ENCODE measurements around the gene ANKS6.

The ANKS6 gene

GRCh38 chr9:98728500-98728899 is 67.9 kb downstream of the ANKS6 start:
- no peak for DNase-seq

GRCh38 chr9:98727428-98727827 is 68.9 kb downstream of the ANKS6 start:
- DNase-seq, result no peak

- DNase-seq, result no peak
Measured at GRCh38 chr9:98726735-98727134, 69.6 kb downstream of the ANKS6 start.

- no peak for DNase-seq
Measured at GRCh38 chr9:98724810-98725530, 71.4 kb downstream of the ANKS6 start.

- DNase-seq, result no peak
Measured at GRCh38 chr9:98721643-98722042, 74.7 kb downstream of the ANKS6 start.

DNA sequence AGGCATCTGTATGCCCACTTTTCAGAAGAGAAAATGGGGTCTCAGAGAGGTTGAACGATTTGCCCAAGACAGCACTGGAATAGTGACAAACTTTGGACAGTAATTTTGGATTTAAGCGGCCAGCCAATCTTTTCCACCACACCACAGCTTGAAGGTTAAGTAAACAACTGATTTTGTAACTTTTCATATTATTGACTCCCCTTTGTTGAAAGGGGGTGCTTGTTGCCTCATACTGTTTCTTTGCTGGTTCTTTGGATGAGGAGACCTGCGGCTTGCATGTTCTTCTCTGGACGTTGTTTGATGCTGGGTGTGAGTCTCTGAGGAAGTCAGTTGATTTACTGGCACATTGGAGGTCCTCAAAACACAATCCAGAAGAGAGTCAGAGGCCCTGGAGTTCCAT is 76.0 kb downstream of the ANKS6 start:
- no peak for DNase-seq

- DNase-seq, result no peak
Measured at GRCh38 chr9:98719055-98719454, 77.3 kb downstream of the ANKS6 start.

GRCh38 chr9:98714833-98715232 is 81.5 kb downstream of the ANKS6 start:
- no peak for DNase-seq

- DNase-seq, result no peak
Measured at GRCh38 chr9:98712987-98713386, 83.4 kb downstream of the ANKS6 start.

- DNase-seq, result peak; percentile 74
Measured at GRCh38 chr9:98709968-98710965, 86.1 kb downstream of the ANKS6 start.

- peak; percentile 38 for DNase-seq
Measured at GRCh38 chr9:98708933-98709911, 87.1 kb downstream of the ANKS6 start, which contains the start of gene GABBR2. GABBR2 (minus strand) TSS chr9:98708935; CDS start chr9:98708737, 198 bp downstream.

DNA sequence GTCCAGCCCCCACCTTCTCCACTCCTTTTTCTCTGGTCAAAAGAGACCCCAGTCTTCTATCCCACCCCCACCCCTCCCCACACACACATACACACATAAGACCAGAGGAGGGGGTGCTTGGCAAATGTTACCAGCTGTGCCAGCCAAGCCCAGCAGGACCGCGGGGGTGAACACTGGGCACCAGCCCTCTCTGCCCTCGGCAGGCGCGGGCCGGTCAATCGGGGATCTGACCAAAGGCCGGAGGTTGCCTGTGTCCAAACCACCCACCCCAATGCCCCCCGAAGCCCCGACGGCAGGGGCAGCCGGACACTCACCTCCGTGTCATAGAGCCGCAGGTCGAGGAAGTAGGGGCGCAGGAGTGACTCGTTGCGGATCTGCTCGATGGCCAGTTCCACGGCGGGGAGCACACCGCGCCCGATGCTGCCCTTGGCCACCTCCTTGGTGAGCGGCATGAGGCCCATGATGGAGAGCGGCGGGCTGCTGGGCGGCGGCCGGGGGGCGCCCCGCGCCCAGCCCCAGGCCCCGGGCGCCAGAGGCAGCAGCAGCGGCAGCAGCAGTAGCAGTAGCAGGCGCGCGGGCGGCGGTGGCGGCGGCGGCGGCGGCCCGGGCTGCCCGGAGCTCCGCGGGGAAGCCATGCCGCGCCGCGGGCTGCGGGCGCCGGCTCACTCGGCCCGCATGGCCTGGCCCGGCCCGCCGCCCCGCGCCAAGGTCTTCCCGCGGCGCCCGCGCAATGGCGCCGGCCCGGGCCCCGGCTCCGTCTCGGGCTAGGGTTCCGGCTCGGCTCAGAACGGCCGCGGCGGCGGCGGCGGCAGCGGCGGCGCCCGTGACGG is 88.0 kb downstream of the ANKS6 start:
- peak; percentile 44 for DNase-seq

- DNase-seq, result peak; percentile 76
Measured at GRCh38 chr9:98707166-98708102, 88.9 kb downstream of the ANKS6 start.

- no peak for DNase-seq
Measured at GRCh38 chr9:98706651-98707165, 89.6 kb downstream of the ANKS6 start.

- peak; percentile 7 for DNase-seq
Measured at GRCh38 chr9:98702835-98703380, 93.4 kb downstream of the ANKS6 start.

DNA sequence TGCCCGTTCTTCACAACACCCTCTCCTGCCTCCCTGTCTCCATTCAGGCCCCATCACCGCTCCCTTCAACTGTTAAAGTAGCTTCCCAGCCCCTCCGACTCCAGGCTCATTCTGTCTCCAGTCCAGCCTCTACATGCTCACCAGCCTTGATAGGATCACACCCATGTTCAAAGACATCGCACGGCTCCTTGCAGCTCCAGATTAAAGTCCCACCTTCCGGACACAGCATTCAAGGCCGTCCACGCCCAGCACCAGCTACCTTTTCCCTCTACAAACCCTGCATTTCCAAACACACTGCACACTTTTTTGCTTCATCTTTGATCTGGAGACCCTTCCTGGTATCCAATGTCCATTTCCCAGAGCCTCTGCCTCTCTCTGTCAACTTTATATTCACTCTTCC is 94.0 kb downstream of the ANKS6 start:
- peak; percentile 16 for DNase-seq

DNA sequence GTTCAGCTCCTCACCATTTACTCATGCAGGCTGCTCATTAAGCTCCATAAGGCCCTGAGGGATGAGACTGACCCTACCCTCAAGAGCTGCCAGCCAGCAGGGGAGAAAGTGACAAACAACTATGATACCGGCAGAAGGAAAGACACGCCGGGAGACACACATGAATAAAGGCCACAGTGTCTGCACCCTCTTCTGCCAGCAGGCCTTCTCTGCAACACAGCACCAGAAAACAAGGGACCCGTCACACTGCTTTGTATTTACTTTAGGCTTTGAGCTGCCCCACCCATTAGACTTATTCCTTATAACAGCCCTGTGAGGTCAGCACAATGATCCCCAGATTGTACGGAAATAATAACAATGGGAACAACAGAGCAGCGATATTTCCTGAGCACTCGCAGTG is 94.8 kb downstream of the ANKS6 start:
- DNase-seq, result no peak

GRCh38 chr9:98700801-98701200 is 95.6 kb downstream of the ANKS6 start:
- no peak for DNase-seq

- DNase-seq, result no peak
Measured at GRCh38 chr9:98698856-98699255, 97.5 kb downstream of the ANKS6 start.

DNA sequence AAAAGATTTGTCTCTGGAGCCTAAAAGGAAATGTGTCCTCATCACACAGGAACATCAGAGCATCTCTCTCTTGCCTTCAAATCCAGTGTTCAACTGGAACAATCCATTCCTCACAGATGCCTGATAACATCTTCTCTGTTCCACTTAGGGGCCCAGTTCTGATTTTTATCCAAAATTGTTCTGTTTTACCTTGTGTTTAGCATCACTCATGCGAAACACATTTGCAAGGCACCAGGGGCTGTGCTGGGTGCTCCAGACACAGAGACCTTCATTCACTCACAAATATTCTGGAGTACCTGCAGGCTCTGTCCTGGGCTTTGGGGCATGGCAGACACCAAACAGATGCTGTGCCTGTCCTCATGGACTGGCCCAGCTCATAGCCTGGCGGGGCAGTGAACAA is 101.4 kb downstream of the ANKS6 start:
- DNase-seq, result no peak
